Stimulated activated naive CD4-positive, alpha-beta T cell (primary cell): ENCODE measurements around the gene FGFR3.

Experiments used
- DNase-seq, 6 experiments: peaks; one replicate each; lab custom pipeline; 2025; lab: John Stamatoyannopoulos, UW

The FGFR3 gene

GRCh38 chr4:1802720-1803522 is 9.8 kb downstream of the FGFR3 start:
- no peak for DNase-seq

GRCh38 chr4:1803523-1804423 is 10.7 kb downstream of the FGFR3 start:
- DNase-seq = no peak

GRCh38 chr4:1804638-1805492 is 11.8 kb downstream of the FGFR3 start:
- DNase-seq = no peak

GRCh38 chr4:1805493-1806222 is 12.6 kb downstream of the FGFR3 start:
- DNase-seq = no peak

- DNase-seq = no peak
Measured at GRCh38 chr4:1806223-1806564, 13.1 kb downstream of the FGFR3 start.

- no peak for DNase-seq
Measured at GRCh38 chr4:1806596-1807331, 13.7 kb downstream of the FGFR3 start.

GRCh38 chr4:1807332-1807777 is 14.3 kb downstream of the FGFR3 start:
- DNase-seq = no peak

- no peak for DNase-seq
Measured at GRCh38 chr4:1808396-1808795, 15.3 kb downstream of the FGFR3 start.

GRCh38 chr4:1808851-1809753 is 16.0 kb downstream of the FGFR3 start:
- no peak for DNase-seq

GRCh38 chr4:1809754-1810502 is 16.8 kb downstream of the FGFR3 start:
- DNase-seq = peak in 5 of 6 experiments; percentile 32 to 60 (median 46)

- no peak for DNase-seq
Measured at GRCh38 chr4:1810765-1811164, 17.7 kb downstream of the FGFR3 start.

GRCh38 chr4:1812720-1813119 is 19.6 kb downstream of the FGFR3 start:
- DNase-seq = no peak

- no peak for DNase-seq
Measured at GRCh38 chr4:1813231-1813630, 20.1 kb downstream of the FGFR3 start.

- no peak for DNase-seq
Measured at GRCh38 chr4:1813915-1814314, 20.8 kb downstream of the FGFR3 start.

- no peak for DNase-seq
Measured at GRCh38 chr4:1814453-1814852, 21.4 kb downstream of the FGFR3 start.

- no peak for DNase-seq
Measured at GRCh38 chr4:1815096-1815996, 22.3 kb downstream of the FGFR3 start.

GRCh38 chr4:1815997-1816860 is 23.1 kb downstream of the FGFR3 start:
- DNase-seq = no peak
